Retinal pigment epithelial cell (primary cell): ENCODE results near the gene GRIN1.

Experiments used
- DNase-seq: peaks from one replicate; pipeline ENCODE4 v3.0.0-alpha.2; 2010; ENCODE audit warnings: low read depth
- H3K4me3 ChIP-seq: 2 replicates; pipeline ENCODE4 v1.5.1; 2011; ENCODE audit warnings: mild to moderate bottlenecking, low read length, control low read depth, moderate library complexity
- TF ChIP-seq, protein P1 (sequence below): conservative IDR thresholded peaks from 2 replicates; pipeline ENCODE4 v1.5.1; 2011; ENCODE audit warnings: low read depth, low read length, control low read depth, inconsistent platforms

Gene GRIN1

DNA sequence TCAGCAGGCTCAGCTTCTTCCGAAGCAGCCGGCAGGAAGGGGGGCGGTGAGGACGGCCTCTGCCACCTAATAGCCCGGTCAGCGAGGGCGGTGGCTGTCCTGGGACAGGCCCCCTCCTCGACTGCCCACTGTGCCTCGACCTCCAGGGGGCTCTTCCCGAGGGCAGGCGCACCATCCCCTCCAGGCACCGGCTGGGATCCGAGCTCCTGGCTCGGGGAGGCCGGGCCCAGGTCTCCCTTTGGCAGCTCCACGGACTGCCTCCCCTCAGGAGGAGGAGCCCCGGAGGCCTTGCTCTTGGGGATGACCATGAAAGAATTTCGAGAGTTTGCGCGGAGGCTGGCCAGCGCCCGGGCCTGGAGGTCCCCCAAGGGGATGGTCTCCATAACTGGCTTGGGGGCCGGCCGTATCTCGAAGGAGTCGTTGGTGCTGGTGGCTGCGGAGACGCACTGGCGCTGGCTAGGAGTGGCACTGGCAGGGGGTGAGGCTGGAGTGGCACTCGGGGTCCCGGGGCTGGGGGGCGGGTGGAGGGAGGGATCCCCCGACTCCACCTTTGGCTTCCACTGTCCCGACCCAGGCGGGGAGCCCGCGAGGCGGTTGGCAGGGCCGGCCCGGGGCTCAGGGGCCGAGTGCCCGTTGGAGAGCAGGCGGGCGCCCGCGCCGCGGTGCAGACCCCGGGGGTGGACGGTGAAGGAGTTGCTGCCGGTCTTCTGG is 60.6 kb downstream of the GRIN1 start:
- TF ChIP-seq, protein P1, sequence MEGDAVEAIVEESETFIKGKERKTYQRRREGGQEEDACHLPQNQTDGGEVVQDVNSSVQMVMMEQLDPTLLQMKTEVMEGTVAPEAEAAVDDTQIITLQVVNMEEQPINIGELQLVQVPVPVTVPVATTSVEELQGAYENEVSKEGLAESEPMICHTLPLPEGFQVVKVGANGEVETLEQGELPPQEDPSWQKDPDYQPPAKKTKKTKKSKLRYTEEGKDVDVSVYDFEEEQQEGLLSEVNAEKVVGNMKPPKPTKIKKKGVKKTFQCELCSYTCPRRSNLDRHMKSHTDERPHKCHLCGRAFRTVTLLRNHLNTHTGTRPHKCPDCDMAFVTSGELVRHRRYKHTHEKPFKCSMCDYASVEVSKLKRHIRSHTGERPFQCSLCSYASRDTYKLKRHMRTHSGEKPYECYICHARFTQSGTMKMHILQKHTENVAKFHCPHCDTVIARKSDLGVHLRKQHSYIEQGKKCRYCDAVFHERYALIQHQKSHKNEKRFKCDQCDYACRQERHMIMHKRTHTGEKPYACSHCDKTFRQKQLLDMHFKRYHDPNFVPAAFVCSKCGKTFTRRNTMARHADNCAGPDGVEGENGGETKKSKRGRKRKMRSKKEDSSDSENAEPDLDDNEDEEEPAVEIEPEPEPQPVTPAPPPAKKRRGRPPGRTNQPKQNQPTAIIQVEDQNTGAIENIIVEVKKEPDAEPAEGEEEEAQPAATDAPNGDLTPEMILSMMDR: peak; percentile 1
- peak overlapping the region; percentile 84 for H3K4me3 ChIP-seq

DNA sequence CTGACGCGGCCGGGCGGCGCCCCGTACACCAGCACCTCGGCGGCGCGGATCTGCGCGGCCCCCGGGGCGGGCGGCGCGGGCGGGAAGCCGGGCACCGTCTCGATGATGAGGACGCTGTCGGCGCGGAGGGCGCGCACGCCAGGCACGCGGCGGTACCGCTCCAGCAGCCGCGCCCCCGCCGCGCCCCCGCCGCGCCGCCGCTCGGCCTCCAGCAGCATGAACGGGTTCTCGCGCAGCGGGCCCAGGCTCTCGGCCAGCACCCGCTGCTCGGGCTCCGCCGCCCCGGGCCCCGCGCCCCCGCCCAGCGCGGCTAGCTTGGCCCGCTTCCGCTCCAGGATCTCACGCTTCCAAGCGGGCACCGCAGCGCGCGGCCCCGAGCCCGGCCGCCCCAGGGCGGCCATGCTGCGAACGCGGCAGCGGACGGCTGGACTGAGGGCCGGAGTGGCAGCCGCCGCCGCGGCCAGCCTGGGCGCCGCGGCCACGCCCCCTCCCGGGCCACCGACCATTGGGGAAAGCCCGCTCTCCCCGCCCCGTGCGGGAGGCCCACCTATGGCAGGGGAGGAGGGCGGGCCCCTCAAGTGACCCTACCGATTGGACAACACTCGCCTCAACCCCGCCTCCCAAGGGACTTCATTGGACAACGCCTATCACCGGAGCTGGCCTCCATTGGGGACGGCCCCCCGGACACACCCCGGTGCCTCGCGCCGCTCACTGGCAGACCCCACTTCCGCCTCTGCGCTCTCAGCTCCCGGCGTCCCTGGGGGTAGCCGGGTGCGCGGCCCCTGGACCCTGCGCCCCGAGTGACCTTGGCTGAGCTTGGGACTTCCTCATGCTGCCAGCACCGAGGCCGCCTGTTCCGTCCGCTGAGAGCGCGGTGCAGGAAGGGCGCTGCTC is 61.6 kb downstream of the GRIN1 start, which contains the start of gene TPRN:
TPRN (minus strand) TSS at position 431 of the 894 bp plus-strand sequence; CDS start at position 401, 30 bp downstream.
- DNase-seq: peak; percentile 98
- peak within 1 kb of the TSS; percentile 84 for H3K4me3 ChIP-seq
- TF ChIP-seq, protein P1: no peak

More for the DNA sequence above, 60.6 kb downstream of the GRIN1 start:
- DNase-seq: no peak

DNA sequence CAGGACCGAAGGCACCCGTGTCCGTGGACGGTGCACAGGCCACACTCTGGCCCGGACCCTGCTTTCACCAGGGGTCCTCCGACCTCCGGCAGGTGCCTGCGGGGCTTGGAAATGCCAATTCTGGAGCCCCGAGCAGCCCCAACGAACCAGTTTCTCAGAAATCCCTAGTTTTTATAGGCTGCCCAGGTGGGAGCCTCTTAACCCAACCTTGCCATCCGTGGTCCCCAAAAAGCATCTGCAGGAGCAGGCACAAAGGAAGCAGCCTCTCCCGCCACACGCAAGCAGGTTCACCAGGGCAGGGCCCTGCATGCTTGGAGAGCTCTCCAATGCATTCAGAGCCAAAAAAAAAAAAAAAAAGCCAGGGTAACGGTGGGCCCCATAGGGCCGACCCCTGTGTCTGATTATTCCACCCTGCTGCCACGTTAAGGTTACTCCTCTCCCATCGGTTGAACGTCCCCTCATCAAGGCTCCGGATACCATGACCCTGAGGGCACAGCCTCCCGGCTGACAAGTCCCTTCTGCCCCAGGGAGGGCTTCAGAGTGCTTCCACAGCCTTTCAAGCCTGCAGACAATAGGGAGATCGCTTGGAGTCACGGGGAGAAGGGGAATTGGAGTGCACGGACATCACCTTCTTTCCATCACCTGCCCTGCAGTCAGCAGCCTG is 62.4 kb downstream of the GRIN1 start:
- TF ChIP-seq, protein P1: no peak
- peak overlapping the region; percentile 70 for H3K4me3 ChIP-seq
- DNase-seq: no peak

DNA sequence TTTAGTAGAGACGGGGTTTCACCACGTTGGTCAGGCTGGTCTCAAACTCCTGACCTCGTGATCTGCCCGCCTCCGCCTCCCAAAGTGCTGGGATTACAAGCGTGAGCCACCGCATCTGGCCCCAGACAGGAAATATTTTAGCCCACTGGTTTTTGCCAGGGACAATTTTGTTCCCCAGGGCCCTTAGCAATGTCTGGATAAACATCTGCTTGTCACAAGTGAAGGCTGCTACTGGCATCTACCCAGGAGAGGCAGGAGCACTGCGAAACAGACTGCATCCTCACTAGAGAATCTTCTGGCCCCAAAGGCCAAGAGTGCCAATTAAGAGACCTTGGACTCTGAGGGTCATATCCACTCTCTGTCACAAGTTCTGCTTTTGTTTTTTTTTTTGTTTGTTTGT is 64.0 kb downstream of the GRIN1 start:
- no peak for DNase-seq
- TF ChIP-seq, protein P1: no peak
- no peak overlapping the region for H3K4me3 ChIP-seq

DNA sequence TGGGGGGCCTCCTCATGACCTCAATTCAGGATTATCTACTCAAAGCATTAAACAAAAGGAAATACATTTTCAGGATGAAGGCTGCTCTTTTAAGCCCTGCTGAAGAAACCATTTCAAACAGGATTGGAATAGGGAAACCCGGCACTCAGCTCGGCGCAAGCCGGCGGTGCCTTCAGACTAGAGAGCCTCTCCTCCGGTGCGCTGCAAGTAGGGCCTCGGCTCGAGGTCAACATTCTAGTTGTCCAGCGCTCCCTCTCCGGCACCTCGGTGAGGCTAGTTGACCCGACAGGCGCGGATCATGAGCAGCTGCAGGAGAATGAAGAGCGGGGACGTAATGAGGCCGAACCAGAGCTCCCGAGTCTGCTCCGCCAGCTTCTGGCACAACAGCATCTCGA is 65.8 kb downstream of the GRIN1 start:
- H3K4me3 ChIP-seq: peak overlapping the region; percentile 86
- DNase-seq: no peak
- TF ChIP-seq, protein P1: no peak

DNA sequence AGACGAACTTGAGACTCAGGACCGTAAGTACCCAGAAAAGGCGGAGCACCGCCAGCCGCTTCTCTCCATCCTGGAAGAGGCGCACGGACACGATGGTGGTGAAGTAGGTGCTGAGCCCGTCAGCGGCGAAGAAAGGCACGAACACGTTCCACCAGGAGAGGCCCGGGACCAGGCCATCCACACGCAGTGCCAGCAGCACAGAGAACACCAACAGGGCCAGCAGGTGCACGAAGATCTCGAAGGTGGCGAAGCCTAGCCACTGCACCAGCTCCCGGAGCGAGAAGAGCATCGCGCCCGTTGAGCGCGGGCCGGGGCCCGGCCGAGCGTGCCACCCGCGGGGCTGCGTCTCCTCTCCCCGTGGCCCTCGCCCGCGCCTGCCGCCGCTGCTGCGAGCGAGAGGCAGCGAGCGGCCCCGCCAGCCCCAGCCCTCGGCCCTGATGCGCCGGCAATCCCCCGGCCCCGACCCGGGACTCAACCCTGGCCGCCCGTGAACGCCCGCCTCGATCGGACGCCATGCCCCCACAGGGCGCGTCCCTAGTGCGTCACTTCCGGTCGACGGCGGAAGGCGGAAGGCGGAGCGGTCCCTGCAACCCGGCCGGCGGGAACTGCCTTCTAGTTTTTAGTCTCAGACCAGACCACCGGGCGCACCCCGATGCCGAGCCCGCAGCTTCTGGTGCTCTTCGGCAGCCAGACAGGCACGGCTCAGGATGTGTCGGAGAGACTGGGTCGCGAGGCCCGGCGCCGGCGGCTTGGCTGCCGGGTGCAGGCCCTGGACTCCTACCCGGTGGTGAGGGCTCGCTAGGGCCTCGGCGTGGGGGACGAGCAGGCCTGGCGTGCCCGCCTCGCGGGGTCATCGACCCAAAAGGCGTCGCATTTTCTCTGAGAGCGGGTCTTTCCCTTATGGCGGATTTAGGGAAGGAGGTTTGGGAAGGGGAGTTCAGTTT is 66.4 kb downstream of the GRIN1 start, which contains the start of the genes NDOR1 and TMEM203:
NDOR1 (plus strand) TSS at position 575 of the 944 bp plus-strand sequence; CDS start at position 653, 78 bp downstream.
TMEM203 (minus strand) TSS at position 523 of the 944 bp plus-strand sequence; CDS start at position 289, 234 bp downstream.
- H3K4me3 ChIP-seq: peak within 1 kb of the TSS; percentile 86
- no peak for DNase-seq
- TF ChIP-seq, protein P1: no peak
